GM10847 (cell line): ENCODE measurements around the gene FANCC.
A peak's percentile ranks its signal among the peaks of the same experiment; 100 is the strongest.

Experiments used
- POLR2A ChIP-seq: IDR thresholded peaks from 2 replicates; pipeline ENCODE4 v1.6.1; 2011; ENCODE audit not compliant: insufficient read length; ENCODE audit errors: extremely low read depth

The FANCC gene, protein sequence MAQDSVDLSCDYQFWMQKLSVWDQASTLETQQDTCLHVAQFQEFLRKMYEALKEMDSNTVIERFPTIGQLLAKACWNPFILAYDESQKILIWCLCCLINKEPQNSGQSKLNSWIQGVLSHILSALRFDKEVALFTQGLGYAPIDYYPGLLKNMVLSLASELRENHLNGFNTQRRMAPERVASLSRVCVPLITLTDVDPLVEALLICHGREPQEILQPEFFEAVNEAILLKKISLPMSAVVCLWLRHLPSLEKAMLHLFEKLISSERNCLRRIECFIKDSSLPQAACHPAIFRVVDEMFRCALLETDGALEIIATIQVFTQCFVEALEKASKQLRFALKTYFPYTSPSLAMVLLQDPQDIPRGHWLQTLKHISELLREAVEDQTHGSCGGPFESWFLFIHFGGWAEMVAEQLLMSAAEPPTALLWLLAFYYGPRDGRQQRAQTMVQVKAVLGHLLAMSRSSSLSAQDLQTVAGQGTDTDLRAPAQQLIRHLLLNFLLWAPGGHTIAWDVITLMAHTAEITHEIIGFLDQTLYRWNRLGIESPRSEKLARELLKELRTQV

GRCh38 chr9:95317119-95317892, at the start of gene FANCC:
TSS of gene FANCC (minus strand) at chr9:95317709. CDS start at chr9:95249291, 68,418 bp downstream.
- TF ChIP-seq POLR2A, result peak; percentile 50

GRCh38 chr9:95366731-95367325, 49.3 kb upstream of the FANCC start:
- no peak for TF ChIP-seq POLR2A

- no peak for TF ChIP-seq POLR2A
Measured at GRCh38 chr9:95365766-95366165, 48.3 kb upstream of the FANCC start.

DNA sequence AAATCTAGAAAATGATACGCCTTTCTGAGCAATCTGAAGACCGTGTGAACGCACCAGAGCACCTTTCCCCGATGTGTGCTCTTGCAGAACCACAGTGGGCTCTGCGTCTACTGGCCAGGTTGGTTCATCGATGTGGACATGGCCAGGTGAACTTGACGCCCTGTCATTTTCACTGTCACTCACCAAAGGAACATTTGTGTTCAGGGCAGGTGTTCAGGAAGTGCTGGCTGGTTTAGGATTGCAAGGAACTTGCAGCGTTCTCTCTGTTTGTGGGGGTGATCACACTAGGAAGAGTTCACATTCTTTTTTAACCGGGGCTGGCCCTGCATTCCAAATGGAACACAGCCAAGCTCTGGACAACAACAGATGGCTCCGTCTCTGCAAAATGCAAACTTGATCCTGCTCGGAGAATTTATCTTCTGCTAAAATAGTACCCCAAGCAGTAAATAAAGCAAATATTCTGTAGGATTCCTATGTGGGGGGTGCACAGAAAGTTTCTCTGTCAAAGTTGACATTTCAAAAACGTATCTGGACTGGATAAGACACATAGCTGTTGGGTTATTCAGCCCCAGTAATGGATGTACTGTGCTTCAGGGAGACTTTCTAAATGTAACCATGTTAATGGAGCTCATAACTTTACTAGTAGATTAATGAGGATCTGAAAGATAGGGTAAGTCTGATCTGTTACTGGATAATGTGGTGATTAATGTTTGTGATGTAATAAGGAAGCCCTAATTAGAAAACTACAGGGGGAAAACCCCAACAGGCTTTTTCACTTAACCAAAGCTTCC, 45.7 kb upstream of the FANCC start:
- TF ChIP-seq POLR2A, result no peak

DNA sequence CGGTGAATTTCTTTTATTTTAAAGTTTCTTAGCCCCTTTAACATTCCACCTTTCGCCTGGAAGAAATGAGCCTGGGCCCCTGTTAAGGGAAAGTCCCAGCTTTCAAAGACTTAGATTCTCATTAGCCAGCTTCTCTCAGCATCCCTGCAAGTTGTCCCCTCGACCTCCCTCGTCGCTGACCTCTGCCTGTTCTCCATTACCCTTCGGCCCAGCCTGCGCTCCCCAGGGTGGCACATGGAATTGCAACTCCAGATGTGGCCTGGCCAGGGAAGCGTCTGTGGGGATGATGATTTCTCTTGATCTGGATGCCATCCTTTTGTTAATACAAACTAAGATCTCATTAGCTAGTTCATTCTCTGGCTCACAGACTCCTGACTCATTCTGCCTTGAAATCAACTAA, 43.4 kb upstream of the FANCC start:
- no peak for TF ChIP-seq POLR2A

- TF ChIP-seq POLR2A, result no peak
Measured at GRCh38 chr9:95357316-95357715, 39.8 kb upstream of the FANCC start.

DNA sequence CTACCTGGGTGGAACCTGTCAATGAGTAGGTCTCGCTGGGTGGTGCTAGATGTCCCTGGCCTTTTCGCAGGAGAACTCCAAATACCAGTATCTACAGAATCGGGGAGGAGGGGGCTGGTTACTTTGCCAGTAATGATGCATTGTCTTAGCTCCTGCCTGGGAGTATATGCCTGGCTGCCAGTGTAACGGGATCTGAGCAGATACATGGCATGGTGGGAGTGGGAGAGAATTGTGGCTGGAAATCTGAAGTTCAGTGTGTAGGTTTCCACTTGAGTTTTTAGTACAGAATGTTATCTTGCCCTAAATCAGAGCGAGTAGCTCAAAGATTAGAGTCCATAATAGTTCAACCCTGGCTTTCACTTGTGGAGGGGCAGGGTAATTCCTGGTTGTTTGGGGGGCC, 38.0 kb upstream of the FANCC start:
- TF ChIP-seq POLR2A, result no peak

GRCh38 chr9:95351051-95351450, 33.5 kb upstream of the FANCC start:
- no peak for TF ChIP-seq POLR2A

- no peak for TF ChIP-seq POLR2A
Measured at GRCh38 chr9:95350266-95350665, 32.8 kb upstream of the FANCC start.

DNA sequence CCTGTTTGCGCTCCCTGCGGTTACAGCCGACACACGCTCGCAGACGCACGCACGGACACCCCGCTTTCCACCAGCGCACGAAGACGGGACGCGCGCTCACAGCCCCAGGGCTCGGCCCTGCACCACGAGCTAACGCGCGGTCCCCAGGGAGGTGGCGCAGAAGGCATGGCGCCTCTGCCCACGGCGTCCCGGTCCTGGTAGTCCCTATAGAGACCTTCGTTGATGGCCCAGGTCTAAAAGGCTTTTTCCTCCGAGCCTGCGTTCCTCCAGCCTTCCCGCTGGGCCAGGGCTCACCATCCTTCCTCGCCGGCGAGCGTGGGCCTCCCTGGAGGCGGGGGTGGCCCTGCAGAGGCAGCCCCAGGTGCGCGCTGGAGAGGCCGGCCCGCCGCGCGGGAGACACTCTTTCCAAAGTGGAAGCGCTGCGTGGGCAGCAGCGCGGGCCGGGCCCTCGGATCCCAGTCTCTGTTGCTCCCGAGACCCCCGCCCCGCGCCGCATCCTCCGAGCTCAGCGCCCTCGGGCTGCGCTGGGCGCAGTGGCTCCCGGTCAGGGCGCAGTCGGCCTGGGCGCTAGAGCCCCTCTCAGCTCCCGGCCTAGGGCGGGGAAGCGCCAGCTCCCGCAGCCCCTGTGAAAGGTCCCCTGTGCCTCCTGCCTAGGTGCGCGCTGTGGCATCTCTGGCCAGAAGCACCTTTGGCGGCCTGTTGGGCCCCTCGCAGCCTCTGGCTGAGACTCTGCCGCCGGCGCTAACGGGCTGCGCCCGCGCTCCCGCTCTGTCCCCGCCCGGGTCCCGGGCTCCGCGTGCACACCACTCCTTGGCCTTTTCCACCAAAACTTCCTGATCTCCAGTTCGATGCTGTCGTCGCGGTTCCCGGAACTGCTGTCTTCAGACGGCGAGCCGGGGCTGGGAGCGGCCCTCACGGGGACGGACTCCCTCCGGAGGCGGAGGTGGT, 31.9 kb upstream of the FANCC start:
- no peak for TF ChIP-seq POLR2A

GRCh38 chr9:95346021-95346420, 28.5 kb upstream of the FANCC start:
- no peak for TF ChIP-seq POLR2A

- TF ChIP-seq POLR2A, result no peak
Measured at GRCh38 chr9:95344735-95345325, 27.3 kb upstream of the FANCC start.

DNA sequence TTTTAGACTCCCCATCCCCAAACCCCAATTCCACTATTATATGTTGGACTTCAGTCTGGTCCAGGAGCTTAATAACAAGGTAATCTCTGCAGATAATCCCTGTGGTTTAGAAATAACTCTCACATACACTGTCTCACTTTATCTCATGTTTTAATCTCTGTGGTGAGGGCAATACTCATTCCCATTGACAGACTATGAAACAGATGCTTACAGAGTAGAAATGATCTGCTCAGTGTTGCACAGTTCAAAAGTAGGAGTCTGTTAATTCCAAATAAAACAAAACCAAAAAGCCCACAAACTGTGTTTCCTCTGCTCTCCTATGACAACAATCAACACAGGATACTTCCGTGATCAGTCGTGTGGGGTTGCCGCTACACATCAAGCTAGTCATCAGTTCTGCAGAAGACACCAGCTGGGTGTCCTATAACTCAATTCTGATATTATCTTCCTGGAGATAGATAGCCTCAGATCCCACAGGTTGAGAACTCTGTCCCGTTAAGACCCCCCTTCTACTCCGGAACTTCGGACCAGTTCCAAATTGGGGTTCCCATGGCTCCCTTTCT, 26.3 kb upstream of the FANCC start:
- TF ChIP-seq POLR2A, result no peak
